PC-9 (cell line): ENCODE results near the gene MYDGF. TPM values are rescaled to one million over a fixed set of nuclear protein-coding genes. Genes with fewer than 3 reads are reported as not detected.

ENCODE experiments used
- BruUV-seq: library from RNA; stranded (reverse); fragments of 400-500 nt; replicated peaks from 2 replicates; lab custom pipeline; 2021; lab: Mats Ljungman, UMichigan
- CTCF ChIA-PET: fragments of 300-600 bp; sonication (Branson Sonifier 250); formaldehyde crosslinking; loops from one replicate; lab custom pipeline; 2022; ENCODE audit warnings: antibody characterized with exemption; lab: Charles Lee
- POLR2A ChIA-PET: fragments of 300-600 bp; sonication (Branson Sonifier 250); formaldehyde crosslinking; loops from one replicate; lab custom pipeline; 2022; ENCODE audit warnings: antibody characterized with exemption; ENCODE audit not compliant: unreplicated experiment; lab: Charles Lee
- DNase-seq, 2 experiments: peaks; one replicate each; pipeline versions ENCODE4 v3.0.0 to v3.0.0-alpha.2; 2015 to 2022; ENCODE audit warnings: mixed read lengths in 1 of 2
- H2AFZ ChIP-seq: fragments of 200-600 bp; sonication (generic); 2 replicates; pipeline ENCODE4 v1.8.1; 2017; ENCODE audit warnings: antibody characterized with exemption
- H3F3A ChIP-seq: fragments of 200-600 bp; sonication (generic); 2 replicates; pipeline ENCODE4 v1.8.1; 2017; ENCODE audit warnings: antibody characterized with exemption, mild to moderate bottlenecking, low read depth; ENCODE audit not compliant: insufficient read depth
- H3K27ac ChIP-seq: fragments of 200-600 bp; sonication (generic); 2 replicates; pipeline ENCODE4 v1.6.1; 2016; ENCODE audit warnings: mixed run types
- H3K27me3 ChIP-seq: fragments of 200-600 bp; sonication (generic); 2 replicates; pipeline ENCODE4 v1.6.1; 2016; ENCODE audit warnings: low read depth, mixed run types; ENCODE audit not compliant: insufficient read depth
- H3K36me3 ChIP-seq: fragments of 200-600 bp; sonication (generic); 2 replicates; pipeline ENCODE4 v1.6.1; 2016; ENCODE audit warnings: low read depth, mixed run types
- H3K4me1 ChIP-seq: fragments of 200-600 bp; sonication (generic); replicated peaks from 2 replicates; pipeline ENCODE4 v1.6.1; 2016; ENCODE audit warnings: mixed run types; ENCODE audit not compliant: insufficient read depth
- H3K4me2 ChIP-seq: fragments of 200-600 bp; sonication (generic); 2 replicates; pipeline ENCODE4 v1.6.1; 2017; ENCODE audit warnings: mixed run types
- H3K4me3 ChIP-seq: fragments of 200-600 bp; sonication (generic); 2 replicates; pipeline ENCODE4 v1.6.1; 2016; ENCODE audit warnings: mixed run types
- H3K79me2 ChIP-seq: fragments of 200-600 bp; sonication (generic); 2 replicates; pipeline ENCODE4 v1.6.1; 2017; ENCODE audit warnings: low read depth, mixed run types
- H3K9me2 ChIP-seq: fragments of 200-600 bp; sonication (generic); 2 replicates; pipeline ENCODE4 v1.8.1; 2017; ENCODE audit warnings: mild to moderate bottlenecking; ENCODE audit not compliant: insufficient read depth
- H3K9me3 ChIP-seq: fragments of 200-600 bp; sonication (generic); 2 replicates; pipeline ENCODE4 v1.8.1; 2016; ENCODE audit warnings: low read depth; ENCODE audit not compliant: insufficient read depth
- H4K20me1 ChIP-seq: fragments of 200-600 bp; sonication (generic); 2 replicates; pipeline ENCODE4 v1.8.1; 2017; ENCODE audit not compliant: insufficient read depth
- EZH2 ChIP-seq: fragments of 200-600 bp; sonication (generic); IDR thresholded peaks from 2 replicates; pipeline ENCODE4 v1.8.0; 2017; ENCODE audit warnings: antibody characterized with exemption, low read depth
- intact Hi-C: fragments of 100-400 bp; cut with micrococcal nuclease; formaldehyde crosslinking; loops from one replicate; pipeline ENCODE4 v1.10.0; 2022; ENCODE audit not compliant: unreplicated experiment
- total RNA-seq: library from RNA; stranded (reverse); gene quantifications from 2 replicates; pipeline ENCODE4 v1.2.3, GENCODE V29; 2021
- TF ChIP-seq, protein P1 (sequence below): fragments of 200-600 bp; sonication (generic); conservative IDR thresholded peaks from 2 replicates; pipeline ENCODE4 v1.6.1; 2017; ENCODE audit warnings: mixed run types, antibody characterized with exemption, mild to moderate bottlenecking, moderate library complexity

Gene MYDGF
- total RNA-seq, 1 experiment from 2014 or later = 60.1 TPM

DNA sequence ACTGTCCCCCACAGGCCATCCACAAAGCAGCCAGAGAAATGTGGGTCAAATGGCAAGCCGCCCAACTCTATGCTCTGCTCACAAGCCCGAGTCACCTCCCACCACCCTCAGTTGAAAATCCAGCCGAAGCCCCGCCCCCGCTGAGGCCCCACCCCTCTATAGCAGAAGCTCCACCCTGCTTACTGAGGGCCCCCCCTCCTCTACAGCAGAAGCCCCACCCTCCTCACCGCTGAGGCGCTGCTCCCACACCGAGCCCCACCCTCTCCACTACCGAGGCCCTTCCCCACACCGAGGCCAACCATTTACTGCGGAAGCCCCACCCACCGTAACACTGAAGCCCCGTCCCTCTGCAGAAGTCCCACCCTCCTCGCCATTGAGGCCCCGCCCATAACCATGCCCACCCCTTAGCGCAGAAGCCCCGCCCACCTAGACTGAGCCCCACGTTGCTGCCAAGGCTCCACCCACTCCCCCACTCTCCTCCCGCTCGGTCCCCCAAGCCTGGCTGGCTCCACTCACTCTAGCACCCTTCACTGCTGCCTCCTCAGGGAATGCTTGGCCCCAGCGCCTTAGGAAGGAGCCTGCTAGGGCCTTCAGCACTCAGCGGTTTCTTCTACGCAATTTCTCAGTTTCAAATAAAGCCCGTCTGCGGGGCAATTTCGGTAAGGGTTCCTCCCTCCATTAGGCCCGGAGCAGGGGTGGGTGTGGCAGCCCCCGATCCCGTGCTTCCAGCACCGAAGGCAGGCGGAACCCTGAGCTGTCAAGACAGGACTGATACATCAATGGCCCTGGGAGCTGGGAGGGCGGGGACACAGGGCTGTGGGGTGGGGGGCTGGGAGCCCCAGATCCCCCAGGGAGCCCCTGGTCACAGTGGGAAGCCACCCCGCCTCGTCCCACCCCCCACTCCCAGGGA, 9.0 kb upstream of the MYDGF start:
- no peak overlapping the region for H3K27ac ChIP-seq
- no peaks in the 10 kb centered on the region for H3K27me3 ChIP-seq
- POLR2A ChIA-PET = no interaction called here
- CTCF ChIA-PET = interaction anchor here (0.7 kb wide), 1 partner anchor 10 kb away, joined by 3 read pairs; no protein-coding TSS in a partner anchor
- no peak for DNase-seq
- no peaks in the 10 kb centered on the region for H3K9me3 ChIP-seq
- H3F3A ChIP-seq = no peaks in the 10 kb centered on the region
- no peak overlapping the region for H3K4me3 ChIP-seq
- H3K4me2 ChIP-seq = no peak overlapping the region
- H3K9me2 ChIP-seq = no peaks in the 10 kb centered on the region
- H3K79me2 ChIP-seq = no peaks in the 10 kb centered on the region
- H3K36me3 ChIP-seq = no peaks in the 10 kb centered on the region
- no peak for TF ChIP-seq EZH2
- TF ChIP-seq, protein P1, sequence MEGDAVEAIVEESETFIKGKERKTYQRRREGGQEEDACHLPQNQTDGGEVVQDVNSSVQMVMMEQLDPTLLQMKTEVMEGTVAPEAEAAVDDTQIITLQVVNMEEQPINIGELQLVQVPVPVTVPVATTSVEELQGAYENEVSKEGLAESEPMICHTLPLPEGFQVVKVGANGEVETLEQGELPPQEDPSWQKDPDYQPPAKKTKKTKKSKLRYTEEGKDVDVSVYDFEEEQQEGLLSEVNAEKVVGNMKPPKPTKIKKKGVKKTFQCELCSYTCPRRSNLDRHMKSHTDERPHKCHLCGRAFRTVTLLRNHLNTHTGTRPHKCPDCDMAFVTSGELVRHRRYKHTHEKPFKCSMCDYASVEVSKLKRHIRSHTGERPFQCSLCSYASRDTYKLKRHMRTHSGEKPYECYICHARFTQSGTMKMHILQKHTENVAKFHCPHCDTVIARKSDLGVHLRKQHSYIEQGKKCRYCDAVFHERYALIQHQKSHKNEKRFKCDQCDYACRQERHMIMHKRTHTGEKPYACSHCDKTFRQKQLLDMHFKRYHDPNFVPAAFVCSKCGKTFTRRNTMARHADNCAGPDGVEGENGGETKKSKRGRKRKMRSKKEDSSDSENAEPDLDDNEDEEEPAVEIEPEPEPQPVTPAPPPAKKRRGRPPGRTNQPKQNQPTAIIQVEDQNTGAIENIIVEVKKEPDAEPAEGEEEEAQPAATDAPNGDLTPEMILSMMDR = no peak
- H3K4me1 ChIP-seq = no peaks in the 10 kb centered on the region
- no TSS peak for BruUV-seq
- no peak overlapping the region for H2AFZ ChIP-seq
- intact Hi-C loops = no loop called here
- H4K20me1 ChIP-seq = no peaks in the 10 kb centered on the region

DNA sequence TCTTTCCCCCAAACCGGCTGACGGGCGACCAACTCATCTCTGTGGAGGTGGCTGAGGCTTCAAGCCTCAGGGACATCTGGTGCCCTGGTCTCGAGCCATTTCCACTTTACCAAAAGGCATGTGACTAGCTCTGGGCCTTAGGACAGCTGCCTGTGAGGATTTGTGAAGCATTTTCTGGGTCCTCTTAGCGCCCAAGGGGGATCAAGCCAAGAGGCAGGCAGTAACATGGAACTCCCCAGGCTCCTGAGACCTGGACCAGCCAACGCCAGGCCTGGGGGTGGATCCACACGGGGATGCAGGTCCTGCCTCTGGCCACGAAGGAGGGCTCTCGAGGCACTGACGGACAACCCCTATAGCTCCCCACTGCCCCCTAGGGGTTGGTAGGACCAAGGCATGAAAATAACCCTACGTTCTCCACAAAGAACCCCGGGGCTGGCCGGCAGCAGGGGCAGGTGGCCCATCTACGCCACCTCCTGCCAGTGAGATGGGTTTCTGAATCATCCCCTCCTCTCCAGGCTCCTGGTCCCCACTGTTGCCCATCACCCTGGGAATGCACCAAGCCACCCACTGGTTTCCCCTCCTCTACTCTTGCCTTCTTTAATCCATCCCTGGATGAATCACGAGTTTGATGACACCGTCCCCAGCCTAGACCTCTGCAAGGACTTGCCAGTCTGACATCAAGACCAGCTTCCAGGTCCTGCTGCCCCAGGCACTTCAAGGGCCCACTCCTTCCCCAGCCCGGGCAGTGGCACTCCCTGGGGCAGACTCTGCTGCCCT, 7.0 kb upstream of the MYDGF start:
- H3K4me1 ChIP-seq = no peaks in the 10 kb centered on the region
- H3K27ac ChIP-seq = no peak overlapping the region
- no peaks in the 10 kb centered on the region for H3K79me2 ChIP-seq
- no peaks in the 10 kb centered on the region for H3F3A ChIP-seq
- TF ChIP-seq, protein P1 = peak; percentile 44
- TF ChIP-seq EZH2 = no peak
- no peaks in the 10 kb centered on the region for H3K36me3 ChIP-seq
- H4K20me1 ChIP-seq = no peaks in the 10 kb centered on the region
- no peak overlapping the region for H3K4me3 ChIP-seq
- no peaks in the 10 kb centered on the region for H3K9me3 ChIP-seq
- BruUV-seq = no TSS peak
- H3K27me3 ChIP-seq = no peaks in the 10 kb centered on the region
- H2AFZ ChIP-seq = no peak overlapping the region
- ChIA-PET CTCF (no interaction called here), POLR2A (no interaction called here)
- H3K4me2 ChIP-seq = no peak overlapping the region
- no peaks in the 10 kb centered on the region for H3K9me2 ChIP-seq
- no peak for DNase-seq
- intact Hi-C loops = no loop called here

DNA sequence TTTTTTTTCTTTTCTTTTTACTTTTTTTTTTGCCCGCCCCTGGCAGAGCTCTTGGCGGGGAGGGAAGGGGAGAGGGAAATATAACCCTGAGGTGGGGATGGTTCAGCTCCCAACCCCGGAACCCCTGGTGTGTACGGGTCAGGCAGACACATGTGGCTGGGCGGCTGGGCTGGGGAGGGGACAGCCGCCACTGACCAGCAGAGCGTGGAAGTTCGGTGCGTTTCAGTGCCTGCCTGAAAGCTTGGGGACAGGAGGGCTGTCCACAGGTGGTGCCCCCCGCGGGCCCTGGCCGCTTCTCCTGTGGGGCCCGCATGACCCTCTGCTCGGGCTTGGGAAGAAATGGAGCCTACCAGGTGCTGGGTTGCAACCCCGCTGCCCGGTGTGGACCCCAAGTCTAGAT, 5.2 kb upstream of the MYDGF start:
- POLR2A ChIA-PET = no interaction called here
- TSS peak; percentile 70 for BruUV-seq
- intact Hi-C loops = no loop called here

More for the DNA sequence above, 5.2 kb upstream of the MYDGF start:
- H4K20me1 ChIP-seq = no peaks in the 10 kb centered on the region
- no peaks in the 10 kb centered on the region for H3K36me3 ChIP-seq
- no peak overlapping the region for H3K27ac ChIP-seq
- H2AFZ ChIP-seq = no peak overlapping the region
- H3F3A ChIP-seq = peaks cover 5% of the 10 kb centered on the region; the same call in 1 of the 2 replicates
- no peaks in the 10 kb centered on the region for H3K79me2 ChIP-seq
- no peaks in the 10 kb centered on the region for H3K4me1 ChIP-seq
- no peaks in the 10 kb centered on the region for H3K9me2 ChIP-seq
- no peak for TF ChIP-seq EZH2
- TF ChIP-seq, protein P1 = no peak
- H3K9me3 ChIP-seq = no peaks in the 10 kb centered on the region
- no peak for DNase-seq
- no peak overlapping the region for H3K4me3 ChIP-seq
- CTCF ChIA-PET = no interaction called here
- H3K4me2 ChIP-seq = no peak overlapping the region
- no peaks in the 10 kb centered on the region for H3K27me3 ChIP-seq
